Retinal pigment epithelial cell (primary cell): ENCODE measurements around the gene WWTR1.
A peak's percentile ranks its signal among the peaks of the same experiment; 100 is the strongest.

Source experiments
- DNase-seq: peaks from one replicate; pipeline ENCODE4 v3.0.0-alpha.2; 2010; ENCODE audit warnings: low read depth
- H3K4me3 ChIP-seq: 2 replicates; pipeline ENCODE4 v1.5.1; 2011; ENCODE audit warnings: mild to moderate bottlenecking, low read length, control low read depth, moderate library complexity
- TF ChIP-seq, protein P1 (sequence below): conservative IDR thresholded peaks from 2 replicates; pipeline ENCODE4 v1.5.1; 2011; ENCODE audit warnings: low read depth, low read length, control low read depth, inconsistent platforms

The WWTR1 gene

DNA sequence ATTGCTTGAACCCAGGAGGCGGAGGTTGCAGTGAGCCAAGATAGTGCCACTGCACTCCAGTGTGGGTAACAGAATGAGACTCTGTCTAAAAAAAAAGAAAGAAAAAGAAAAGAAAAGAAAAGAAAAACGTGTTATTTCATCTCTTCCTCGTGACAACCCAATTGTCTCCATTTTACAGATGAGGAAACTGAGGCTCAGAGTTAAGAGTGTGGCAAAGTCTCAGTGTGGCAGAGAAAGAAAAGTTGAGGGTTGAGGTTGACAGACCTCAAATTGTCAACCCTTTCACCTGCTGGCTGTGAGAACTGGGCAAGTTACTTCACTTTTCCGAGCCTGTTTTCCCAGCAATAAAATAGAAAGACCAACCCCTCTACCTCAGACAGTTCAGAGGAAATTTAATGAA, 123.7 kb downstream of the WWTR1 start:
- DNase-seq, result no peak
- TF ChIP-seq, protein P1, sequence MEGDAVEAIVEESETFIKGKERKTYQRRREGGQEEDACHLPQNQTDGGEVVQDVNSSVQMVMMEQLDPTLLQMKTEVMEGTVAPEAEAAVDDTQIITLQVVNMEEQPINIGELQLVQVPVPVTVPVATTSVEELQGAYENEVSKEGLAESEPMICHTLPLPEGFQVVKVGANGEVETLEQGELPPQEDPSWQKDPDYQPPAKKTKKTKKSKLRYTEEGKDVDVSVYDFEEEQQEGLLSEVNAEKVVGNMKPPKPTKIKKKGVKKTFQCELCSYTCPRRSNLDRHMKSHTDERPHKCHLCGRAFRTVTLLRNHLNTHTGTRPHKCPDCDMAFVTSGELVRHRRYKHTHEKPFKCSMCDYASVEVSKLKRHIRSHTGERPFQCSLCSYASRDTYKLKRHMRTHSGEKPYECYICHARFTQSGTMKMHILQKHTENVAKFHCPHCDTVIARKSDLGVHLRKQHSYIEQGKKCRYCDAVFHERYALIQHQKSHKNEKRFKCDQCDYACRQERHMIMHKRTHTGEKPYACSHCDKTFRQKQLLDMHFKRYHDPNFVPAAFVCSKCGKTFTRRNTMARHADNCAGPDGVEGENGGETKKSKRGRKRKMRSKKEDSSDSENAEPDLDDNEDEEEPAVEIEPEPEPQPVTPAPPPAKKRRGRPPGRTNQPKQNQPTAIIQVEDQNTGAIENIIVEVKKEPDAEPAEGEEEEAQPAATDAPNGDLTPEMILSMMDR, result no peak
- H3K4me3 ChIP-seq, result no peak overlapping the region

DNA sequence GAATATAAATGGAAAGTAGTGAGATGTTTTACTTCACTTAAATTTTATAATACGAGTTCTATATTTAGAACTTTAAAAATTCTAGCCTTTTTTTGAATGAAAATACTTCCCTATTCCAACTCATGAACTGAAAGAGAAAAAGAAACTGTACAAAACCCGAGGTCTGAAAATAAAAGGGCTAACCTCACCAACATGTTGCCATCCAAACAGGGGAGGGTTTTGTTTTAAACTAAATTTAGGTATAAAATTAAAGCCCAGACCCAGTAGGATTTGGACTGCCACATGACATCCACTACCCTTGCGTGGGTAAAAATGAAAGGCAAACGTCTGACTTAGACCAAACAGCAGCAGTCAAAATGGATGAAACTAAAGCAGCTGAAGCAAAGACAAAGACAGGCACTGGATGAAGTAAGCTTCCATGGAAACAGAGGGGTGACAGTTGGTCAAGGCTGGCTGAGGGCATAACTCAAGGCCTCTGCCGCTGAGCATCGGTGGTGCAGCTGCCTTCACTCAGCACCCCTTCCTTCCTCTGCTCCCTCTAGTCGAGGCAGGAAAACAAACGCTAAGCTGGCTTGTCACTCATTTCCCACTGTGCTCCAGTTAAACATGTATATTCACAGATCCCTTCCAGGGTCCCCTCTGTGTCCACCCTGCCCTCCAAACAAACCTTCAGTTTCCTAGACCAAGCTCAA, 125.2 kb downstream of the WWTR1 start:
- no peak for DNase-seq
- H3K4me3 ChIP-seq, result no peak overlapping the region
- TF ChIP-seq, protein P1, result no peak

DNA sequence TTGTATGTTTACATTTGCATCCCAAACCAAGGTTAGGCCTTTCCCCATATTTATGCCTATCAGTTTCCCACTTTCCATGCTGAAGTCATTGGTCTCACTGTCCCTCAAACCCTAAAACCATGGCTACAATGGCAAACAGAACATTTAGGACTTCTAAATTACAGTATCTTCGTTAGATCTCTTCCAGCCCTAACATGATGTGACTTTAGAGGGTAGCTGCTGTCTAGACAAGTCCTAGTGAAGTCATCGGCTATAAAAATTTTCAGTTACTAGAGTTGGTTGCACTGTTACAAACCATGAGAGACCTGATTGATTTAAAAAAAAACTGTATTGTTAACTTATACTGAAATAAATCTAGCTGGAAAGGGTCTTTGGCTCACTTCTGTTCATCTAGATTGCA, 128.7 kb downstream of the WWTR1 start:
- no peak overlapping the region for H3K4me3 ChIP-seq
- no peak for DNase-seq
- TF ChIP-seq, protein P1, result no peak

DNA sequence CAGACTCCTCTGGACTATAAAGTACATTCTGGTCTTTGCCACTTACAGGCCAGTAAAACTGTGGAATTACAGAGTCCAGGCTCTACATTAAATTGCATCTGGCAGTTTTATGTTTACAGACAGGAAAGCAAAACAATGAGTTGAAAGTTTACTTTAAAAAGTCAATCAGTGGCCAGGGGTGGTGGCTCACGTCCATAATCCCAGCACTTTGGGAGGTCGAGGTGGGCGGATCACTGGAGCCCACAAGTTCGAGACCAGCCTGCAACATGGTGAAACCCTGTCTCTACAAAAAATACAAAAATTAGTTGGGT, 129.5 kb downstream of the WWTR1 start:
- TF ChIP-seq, protein P1, result no peak
- H3K4me3 ChIP-seq, result no peak overlapping the region
- DNase-seq, result no peak

DNA sequence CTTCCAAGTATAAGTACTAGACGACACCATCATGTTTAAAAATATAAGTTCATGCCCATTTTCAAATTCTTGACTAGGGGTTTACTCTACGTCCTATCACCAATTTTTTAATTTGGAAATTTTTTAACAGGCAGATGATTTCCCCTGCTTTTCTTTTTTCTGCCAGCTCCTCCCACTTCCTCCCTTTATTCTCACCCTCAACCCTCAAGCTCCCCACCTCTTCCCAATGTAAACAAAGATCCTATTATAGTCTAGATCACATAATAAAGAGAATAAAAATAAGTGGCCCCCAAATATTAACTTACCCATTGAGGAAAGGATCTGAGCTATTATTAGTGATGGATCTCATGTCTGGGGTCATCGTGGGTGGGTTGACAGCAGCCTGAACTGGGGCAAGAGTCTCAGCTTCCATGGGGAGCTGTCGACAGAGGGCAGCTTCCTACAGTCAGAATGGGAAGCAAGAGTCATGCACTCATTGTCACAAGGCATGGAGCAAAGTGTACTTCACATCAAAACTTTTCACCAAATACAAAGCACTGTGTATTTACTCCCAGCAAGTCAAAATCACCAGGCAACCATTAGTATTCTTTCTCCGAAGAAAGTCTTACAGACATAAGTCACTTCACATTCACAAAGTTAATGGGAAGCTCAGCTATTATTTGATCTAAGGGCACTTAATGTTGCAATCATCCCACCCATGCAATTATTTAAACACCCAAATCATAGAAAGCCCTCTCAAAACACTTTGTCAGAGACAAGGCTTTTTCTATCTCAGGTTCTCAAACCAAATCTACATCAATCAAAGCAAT, 130.1 kb downstream of the WWTR1 start:
- no peak overlapping the region for H3K4me3 ChIP-seq
- TF ChIP-seq, protein P1, result peak; percentile 53
- DNase-seq, result no peak

DNA sequence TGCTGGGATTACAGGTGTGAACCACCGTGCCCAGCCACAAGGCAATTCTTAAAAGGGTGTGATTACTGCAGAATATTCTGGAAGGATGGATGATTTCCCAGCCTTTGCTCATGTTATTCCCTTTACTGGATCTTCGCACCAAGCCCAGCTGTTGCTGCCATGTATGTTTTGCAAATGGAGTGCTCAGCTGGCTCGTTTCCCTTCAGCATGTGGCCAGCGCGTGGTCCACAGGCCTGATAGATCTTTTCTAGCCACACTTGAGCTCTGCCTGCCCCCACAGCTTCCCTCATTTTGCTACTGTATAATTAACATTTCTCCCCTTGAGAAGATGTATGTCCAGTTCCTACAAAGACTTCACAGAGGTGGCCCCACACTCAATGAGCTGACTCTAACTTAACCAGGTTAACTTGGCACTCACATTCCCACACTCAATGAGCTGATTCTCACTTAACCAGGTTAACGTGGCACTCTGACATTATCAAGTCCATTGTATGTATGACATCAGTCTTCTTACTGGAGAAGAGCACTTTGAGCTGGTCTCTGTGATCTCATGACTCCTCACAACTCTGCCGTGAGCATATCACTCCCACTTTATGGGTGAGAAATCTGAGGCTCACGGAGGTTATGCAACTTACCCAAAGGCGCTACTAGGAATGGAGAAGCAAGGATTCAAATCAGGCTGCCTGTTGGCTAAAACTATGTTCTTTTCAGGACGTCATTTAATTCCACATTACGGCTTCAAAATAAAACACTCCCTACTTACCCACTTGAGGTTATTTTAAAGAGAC, 134.1 kb downstream of the WWTR1 start:
- TF ChIP-seq, protein P1, result no peak
- H3K4me3 ChIP-seq, result no peak overlapping the region
- no peak for DNase-seq
